H9 (cell line): Measurements from ENCODE around the gene METTL9. TPM values are rescaled to one million over a fixed set of nuclear protein-coding genes. Genes with fewer than 3 reads are reported as not detected.

Source experiments
- DNase-seq: peaks from one replicate; pipeline ENCODE4 v3.0.0-alpha.2; 2017
- H2AFZ ChIP-seq: one replicate; pipeline ENCODE4 v1.6.1; 2013; ENCODE audit warnings: mild to moderate bottlenecking, low read length, control low read depth, moderate library complexity
- H2AK5ac ChIP-seq: 2 replicates; pipeline ENCODE4 v1.6.1; 2013; ENCODE audit warnings: low read length, control low read depth, mixed read lengths; ENCODE audit not compliant: insufficient read length
- H2BK120ac ChIP-seq: one replicate; pipeline ENCODE4 v1.6.1; 2013; ENCODE audit warnings: low read depth, mild to moderate bottlenecking, low read length, control low read depth, inconsistent platforms; ENCODE audit not compliant: poor library complexity, severe bottlenecking
- H2BK12ac ChIP-seq: 2 replicates; pipeline ENCODE4 v1.6.1; 2013; ENCODE audit warnings: low read length, control low read depth, mixed read lengths, low read depth; ENCODE audit not compliant: insufficient read length
- H2BK15ac ChIP-seq: 2 replicates; pipeline ENCODE4 v1.6.1; 2013; ENCODE audit warnings: low read depth, low read length, control low read depth
- H2BK20ac ChIP-seq: one replicate; pipeline ENCODE4 v1.6.1; 2013; ENCODE audit warnings: low read depth, mild to moderate bottlenecking, low read length, control low read depth, inconsistent platforms; ENCODE audit not compliant: poor library complexity, severe bottlenecking
- H2BK5ac ChIP-seq: 2 replicates; pipeline ENCODE4 v1.6.1; 2013; ENCODE audit warnings: low read length, control low read depth, mixed read lengths; ENCODE audit not compliant: insufficient read length
- H3K14ac ChIP-seq: 2 replicates; pipeline ENCODE4 v1.6.1; 2013; ENCODE audit warnings: low read length, control low read depth; ENCODE audit not compliant: insufficient read depth
- H3K18ac ChIP-seq: 2 replicates; pipeline ENCODE4 v1.6.1; 2013; ENCODE audit warnings: low read depth, mild to moderate bottlenecking, mixed read lengths, low read length, control low read depth; ENCODE audit not compliant: insufficient read length
- H3K23ac ChIP-seq: 2 replicates; pipeline ENCODE4 v1.6.1; 2013; ENCODE audit warnings: low read length, control low read depth, mixed read lengths, low read depth; ENCODE audit not compliant: insufficient read length
- H3K23me2 ChIP-seq: 2 replicates; pipeline ENCODE4 v1.6.1; 2013; ENCODE audit warnings: low read depth, mild to moderate bottlenecking, mixed read lengths, low read length, control low read depth; ENCODE audit not compliant: insufficient read length, poor library complexity, severe bottlenecking
- H3K27ac ChIP-seq: 2 replicates; pipeline ENCODE4 v1.5.1; 2013; ENCODE audit warnings: low read length, control low read depth, mixed read lengths, low read depth; ENCODE audit not compliant: insufficient read length
- H3K27me3 ChIP-seq: 2 replicates; pipeline ENCODE4 v1.6.1; 2013; ENCODE audit warnings: low read length, control low read depth, inconsistent platforms; ENCODE audit not compliant: insufficient read depth
- H3K4ac ChIP-seq: 2 replicates; pipeline ENCODE4 v1.6.1; 2013; ENCODE audit warnings: low read depth, mild to moderate bottlenecking, control low read depth, inconsistent platforms, low read length, moderate library complexity
- H3K4me1 ChIP-seq: 2 replicates; pipeline ENCODE4 v1.6.1; 2013; ENCODE audit warnings: low read length, control low read depth, inconsistent platforms; ENCODE audit not compliant: insufficient read depth
- H3K4me2 ChIP-seq: 2 replicates; pipeline ENCODE4 v1.6.1; 2013; ENCODE audit warnings: low read length, control low read depth, mixed read lengths; ENCODE audit not compliant: insufficient read length, insufficient read depth
- H3K56ac ChIP-seq: 2 replicates; pipeline ENCODE4 v1.6.1; 2013; ENCODE audit warnings: low read depth, mild to moderate bottlenecking, mixed read lengths, low read length, control low read depth; ENCODE audit not compliant: insufficient read length
- H3K79me1 ChIP-seq: 2 replicates; pipeline ENCODE4 v1.6.1; 2013; ENCODE audit warnings: low read depth, mild to moderate bottlenecking, moderate library complexity, low read length, control low read depth, inconsistent platforms; ENCODE audit not compliant: insufficient read depth, poor library complexity, severe bottlenecking
- H3K79me2 ChIP-seq: 2 replicates; pipeline ENCODE4 v1.6.1; 2013; ENCODE audit warnings: low read length, control low read depth, inconsistent platforms; ENCODE audit not compliant: insufficient read depth
- H3K9ac ChIP-seq: 2 replicates; pipeline ENCODE4 v1.6.1; 2013; ENCODE audit warnings: low read length, control low read depth, mixed read lengths; ENCODE audit not compliant: insufficient read length; ENCODE audit errors: extremely low read depth
- H3K9me3 ChIP-seq: one replicate; pipeline ENCODE4 v1.6.1; 2013; ENCODE audit warnings: low read depth, low read length, inconsistent platforms; ENCODE audit not compliant: control insufficient read depth
- H3T11ph ChIP-seq: one replicate; pipeline ENCODE4 v1.6.1; 2013; ENCODE audit warnings: mild to moderate bottlenecking, low read length, control low read depth, inconsistent platforms
- H4K20me1 ChIP-seq: one replicate; pipeline ENCODE4 v1.6.1; 2013; ENCODE audit not compliant: control insufficient read depth, insufficient read length, insufficient read depth
- H4K5ac ChIP-seq: 2 replicates; pipeline ENCODE4 v1.6.1; 2013; ENCODE audit warnings: low read depth, mild to moderate bottlenecking, mixed read lengths, low read length, control low read depth; ENCODE audit not compliant: insufficient read length
- H4K8ac ChIP-seq: replicated peaks from 2 replicates; pipeline ENCODE4 v1.6.1; 2013; ENCODE audit warnings: low read length, control low read depth, mixed read lengths, low read depth; ENCODE audit not compliant: insufficient read length
- H4K91ac ChIP-seq: 2 replicates; pipeline ENCODE4 v1.6.1; 2013; ENCODE audit warnings: low read depth, mild to moderate bottlenecking, moderate library complexity, mixed read lengths, low read length, control low read depth; ENCODE audit not compliant: insufficient read length
- H3K27ac Mint-ChIP-seq, 3 experiments: 2 replicates in 2 of 3; 3 replicates in 1 of 3; pipeline ENCODE4 v1.8.0; 2020 to 2021; ENCODE audit warnings: mixed read lengths in 3 of 3, mild to moderate bottlenecking in 1 of 3, moderate library complexity in 1 of 3
- H3K27me3 Mint-ChIP-seq: 2 replicates; pipeline ENCODE4 v1.8.0; 2021; ENCODE audit warnings: low read depth, mild to moderate bottlenecking, moderate library complexity, mixed read lengths
- H3K36me3 Mint-ChIP-seq, 3 experiments: 2 replicates in 2 of 3; 3 replicates in 1 of 3; pipeline ENCODE4 v1.8.0; 2020 to 2021; ENCODE audit warnings: low read depth in 3 of 3, mixed read lengths in 3 of 3; ENCODE audit not compliant: insufficient read depth in 1 of 3
- H3K4me1 Mint-ChIP-seq, 2 experiments: 2 replicates each; pipeline ENCODE4 v1.8.0; 2020; ENCODE audit warnings: mixed read lengths in 2 of 2
- H3K4me3 Mint-ChIP-seq, 2 experiments: 2 replicates in 1 of 2; 3 replicates in 1 of 2; pipeline ENCODE4 v1.8.0; 2020 to 2021; ENCODE audit warnings: mild to moderate bottlenecking in 2 of 2, mixed read lengths in 2 of 2, moderate library complexity in 1 of 2
- H3K9me3 Mint-ChIP-seq, 2 experiments: 2 replicates in 1 of 2; 3 replicates in 1 of 2; pipeline ENCODE4 v1.8.0; 2020; ENCODE audit warnings: mild to moderate bottlenecking in 2 of 2, mixed read lengths in 2 of 2, moderate library complexity in 1 of 2
- CTCF ChIP-seq: fragments of 200-600 bp; sonication (generic); conservative IDR thresholded peaks from 3 replicates; pipeline ENCODE4 v1.8.0; 2021; ENCODE audit warnings: antibody characterized with exemption, mild to moderate bottlenecking
- WGBS: extraction: QIAGEN DNeasy Blood & Tissue Kit; methylation state at CpG from one replicate; pipeline ENCODE4 v1.1.7; 2013; ENCODE audit warnings: missing lambda C conversion rate, low lambda C conversion rate, mixed read lengths; ENCODE audit not compliant: insufficient read length; ENCODE audit errors: extremely low coverage; 5-methylcytosine and 5-hydroxymethylcytosine counted together
- total RNA-seq: library from RNA; stranded (reverse); gene quantifications from 2 replicates; pipeline ENCODE4 v1.2.1, GENCODE V29; 2021

METTL9 gene
- total RNA-seq, 1 experiment from 2014 or later = 108 TPM

GRCh38 chr16:21646721-21647561, 47.6 kb downstream of the METTL9 start:
- H3K18ac ChIP-seq = no peak overlapping the region
- Mint-ChIP-seq H3K36me3 (no peaks in the 10 kb centered on the region; a peak in 1 of 7 replicates), H3K4me3 (no peak overlapping the region), H3K9me3 (no peaks in the 10 kb centered on the region), H3K27me3 (no peaks in the 10 kb centered on the region), H3K27ac (0 out of 7 replicates have a peak overlapping the region, but pooled peaks of 1 of the 3 experiments have one; percentile 0), H3K4me1 (no peaks in the 10 kb centered on the region)
- DNase-seq = no peak
- no peak overlapping the region for H4K5ac ChIP-seq
- no peaks in the 10 kb centered on the region for H4K20me1 ChIP-seq
- no peak overlapping the region for H2BK20ac ChIP-seq
- H3K79me2 ChIP-seq = peaks cover 1% of the 10 kb centered on the region; the same call in 1 of the 2 replicates
- no peak overlapping the region for H3K4ac ChIP-seq
- no peak overlapping the region for H3K23ac ChIP-seq
- H3K56ac ChIP-seq = no peak overlapping the region
- H3K27me3 ChIP-seq = no peaks in the 10 kb centered on the region
- H2BK12ac ChIP-seq = no peak overlapping the region
- H2AFZ ChIP-seq = no peak overlapping the region
- H3K9ac ChIP-seq = no peak overlapping the region
- H3T11ph ChIP-seq = no peak overlapping the region
- H3K27ac ChIP-seq = no peak overlapping the region
- no peaks in the 10 kb centered on the region for H3K4me1 ChIP-seq
- H4K91ac ChIP-seq = no peak overlapping the region
- H2AK5ac ChIP-seq = no peak overlapping the region
- no peak overlapping the region for H4K8ac ChIP-seq
- no peaks in the 10 kb centered on the region for H3K23me2 ChIP-seq
- no CpG with 5 or more reads among the region's 18 CpGs for WGBS
- H3K79me1 ChIP-seq = no peaks in the 10 kb centered on the region
- H3K9me3 ChIP-seq = no peaks in the 10 kb centered on the region
- no peak overlapping the region for H3K4me2 ChIP-seq
- no peak overlapping the region for H2BK15ac ChIP-seq
- H2BK120ac ChIP-seq = no peak overlapping the region
- TF ChIP-seq CTCF = no peak
- no peak overlapping the region for H2BK5ac ChIP-seq
- H3K14ac ChIP-seq = no peak overlapping the region
